Right cardiac atrium (tissue), 5 donors: ENCODE measurements around the gene PLCG1. TPM values are rescaled to one million over a fixed set of nuclear protein-coding genes. Genes with fewer than 3 reads are reported as not detected.

Source experiments
- ATAC-seq, 2 donors: fragments of 200-7000 bp; cut with Tn5 transposase; one replicate each; pipeline versions ENCODE4 v1.8.0 to v1.9.1; 2020; ENCODE audit warnings: moderate library complexity in 2 of 2, mild to moderate bottlenecking in 1 of 2
- DNase-seq, 3 donors: peaks; one replicate each; pipeline ENCODE4 v3.0.0-alpha.2; 2020
- H3K27ac ChIP-seq: one replicate; pipeline ENCODE4 v1.5.1; 2013; ENCODE audit warnings: mild to moderate bottlenecking, low read length, control low read depth, moderate library complexity
- H3K27me3 ChIP-seq: one replicate; pipeline ENCODE4 v1.6.1; 2013; ENCODE audit not compliant: control insufficient read depth, insufficient read depth
- H3K4me1 ChIP-seq: one replicate; pipeline ENCODE4 v1.6.1; 2013; ENCODE audit warnings: low read length; ENCODE audit not compliant: control insufficient read depth, insufficient read depth
- H3K4me3 ChIP-seq: one replicate; pipeline ENCODE4 v1.5.1; 2013; ENCODE audit warnings: low read length, control low read depth
- H3K9me3 ChIP-seq: one replicate; pipeline ENCODE4 v1.6.1; 2013; ENCODE audit warnings: low read length; ENCODE audit not compliant: control insufficient read depth
- whole genome bisulfite sequencing: extraction: QIAGEN DNeasy Blood & Tissue Kit; methylation state at CpG from one replicate; pipeline ENCODE4 v1.1.7; 2013; 5-methylcytosine and 5-hydroxymethylcytosine counted together
- intact Hi-C, 4 donors: fragments of 100-400 bp; cut with DNase I; formaldehyde crosslinking; loops; one replicate each; pipeline versions ENCODE4 v1.11.0 to v1.14.0; 2022 to 2023
- long read RNA-seq, 4 donors: library from polyadenylated mRNA; unstranded; transcript quantifications; one replicate each; pipeline ENCODE4 v2.0.0, GENCODE V29; 2020 to 2021
- polyA plus RNA-seq: library from polyadenylated mRNA; stranded (reverse); fragments of 200-250 nt; gene quantifications from one replicate; pipeline ENCODE4 v1.2.3, GENCODE V29; 2013
- total RNA-seq, 4 donors: library from RNA; stranded (reverse); fragmentation: NEBNext Ultra II Directional; extraction: Animal tissue kit (Norgen Biotek cat#: 25700); gene quantifications; one replicate each; pipeline ENCODE4 v1.2.1, GENCODE V29; 2021
- donor health status: healthy with polysubstance abuse.
- donor health status: DM: no; HTN: yes; CAD: no.
- donor health status: DM: no; HTN: no; CAD: no.
- donor health status: DM: no; HTN: yes; CAD: no; lungs with severe emphysema.
- donor health status: DM: yes; HTN: yes; CAD: no.

The PLCG1 gene
- 10 to 100 TPM; 50.1 to 62.2 (median 58.3) TPM for total RNA-seq
- 45.6 TPM for polyA plus RNA-seq
- long read RNA-seq, donor 1, partial matches to known transcripts: 5 of 11 reads
- long read RNA-seq, donor 1, other reads (novel, unspliced or antisense): 6 of 11 reads
- long read RNA-seq, donor 2, partial matches to known transcripts: 1 of 2 reads
- long read RNA-seq, donor 2, other reads (novel, unspliced or antisense): 1 of 2 reads
- long read RNA-seq, donor 3, full-length matches to known transcripts: 6 of 43 reads
- long read RNA-seq, donor 3, partial matches to known transcripts: 22 of 43 reads
- long read RNA-seq, donor 3, other reads (novel, unspliced or antisense): 15 of 43 reads
- long read RNA-seq, donor 4, partial matches to known transcripts: 1 of 2 reads
- long read RNA-seq, donor 4, other reads (novel, unspliced or antisense): 1 of 2 reads

- no peaks in the 10 kb centered on the region for H3K27me3 ChIP-seq
- H3K4me1 ChIP-seq: peaks cover 22% of the 10 kb centered on the region
- peak within 1 kb of the TSS; percentile 95 for H3K27ac ChIP-seq
- under 1% methylated on average over 121 of the region's 121 CpGs for WGBS
- intact Hi-C loops: loop anchor here in 2 of 4 donors (5.0 to 10.0 kb wide), 2 partner anchors 205 to 208 kb away; partner anchors contain the start of gene LPIN3 (in 2 of the 2)
- DNase-seq (peak; percentile 92 to 97 (median 96)), ATAC-seq (peak; percentile 83 to 88)
- no peaks in the 10 kb centered on the region for H3K9me3 ChIP-seq
- H3K4me3 ChIP-seq: peak within 1 kb of the TSS; percentile 83
These were observed at the start of gene PLCG1 for GRCh38 chr20:41136680-41137613. Gene PLCG1, plus strand, starts transcription at chr20:41137543. Its CDS starts 99 bp downstream, at chr20:41137642.

GRCh38 chr20:41087777-41088176, 49.6 kb upstream of the PLCG1 start:
- no peaks in the 10 kb centered on the region for H3K27me3 ChIP-seq
- no peak for ATAC-seq
- H3K27ac ChIP-seq: no peak overlapping the region
- H3K4me1 ChIP-seq: no peaks in the 10 kb centered on the region
- intact Hi-C loops: no loop called here
- no peak for DNase-seq
- WGBS: 90% methylated on average over 3 of the region's 3 CpGs
- no peaks in the 10 kb centered on the region for H3K9me3 ChIP-seq
- no peak overlapping the region for H3K4me3 ChIP-seq

DNA sequence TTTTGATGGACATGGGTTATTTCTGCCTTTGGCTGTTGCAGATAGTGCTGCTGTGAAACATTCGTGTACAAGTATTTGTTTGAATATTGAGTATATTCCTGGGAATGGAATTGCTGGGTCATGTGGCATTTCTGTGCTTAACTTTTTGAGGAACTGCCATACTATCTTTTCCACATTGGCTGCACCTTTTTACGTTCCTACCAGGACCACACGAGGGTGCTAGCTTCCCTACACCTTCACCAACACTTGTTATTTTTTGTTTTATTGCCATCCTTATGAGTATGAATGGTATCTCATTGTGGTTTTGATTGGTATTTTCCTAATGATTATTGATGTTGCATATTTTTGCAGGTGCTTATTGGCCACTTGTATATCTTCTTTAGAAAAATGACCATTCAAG, 47.8 kb upstream of the PLCG1 start:
- no peak overlapping the region for H3K27ac ChIP-seq
- H3K9me3 ChIP-seq: no peaks in the 10 kb centered on the region
- H3K27me3 ChIP-seq: no peaks in the 10 kb centered on the region
- intact Hi-C loops: no loop called here
- ATAC-seq (no peak), DNase-seq (no peak)
- no peak overlapping the region for H3K4me3 ChIP-seq
- no peaks in the 10 kb centered on the region for H3K4me1 ChIP-seq
- WGBS: 91% methylated on average over 3 of the region's 3 CpGs

- no peaks in the 10 kb centered on the region for H3K27me3 ChIP-seq
- intact Hi-C loops: loop anchor here in 2 of 4 donors (5.0 kb wide), 2 partner anchors 100 to 120 kb away; no protein-coding TSS in a partner anchor
- no peaks in the 10 kb centered on the region for H3K4me1 ChIP-seq
- H3K4me3 ChIP-seq: no peak overlapping the region
- H3K9me3 ChIP-seq: no peaks in the 10 kb centered on the region
- ATAC-seq: no peak
- WGBS: 83% methylated on average over 4 of the region's 4 CpGs
- DNase-seq: no peak
- no peak overlapping the region for H3K27ac ChIP-seq
These were observed 45.4 kb upstream of the PLCG1 start for GRCh38 chr20:41091927-41092326.

GRCh38 chr20:41094353-41095055, 42.8 kb upstream of the PLCG1 start:
- ATAC-seq: peak; percentile 28 to 30
- Histone ChIP-seq H3K9me3 (no peaks in the 10 kb centered on the region), H3K27ac (no peak overlapping the region), H3K4me1 (no peaks in the 10 kb centered on the region), H3K27me3 (no peaks in the 10 kb centered on the region), H3K4me3 (no peak overlapping the region)
- 98% methylated on average over 2 of the region's 2 CpGs for WGBS
- intact Hi-C loops: loop anchor here in 3 of 4 donors (2.0 to 5.0 kb wide), 5 partner anchors 102 to 127 kb away; no protein-coding TSS in a partner anchor
- no peak for DNase-seq

DNA sequence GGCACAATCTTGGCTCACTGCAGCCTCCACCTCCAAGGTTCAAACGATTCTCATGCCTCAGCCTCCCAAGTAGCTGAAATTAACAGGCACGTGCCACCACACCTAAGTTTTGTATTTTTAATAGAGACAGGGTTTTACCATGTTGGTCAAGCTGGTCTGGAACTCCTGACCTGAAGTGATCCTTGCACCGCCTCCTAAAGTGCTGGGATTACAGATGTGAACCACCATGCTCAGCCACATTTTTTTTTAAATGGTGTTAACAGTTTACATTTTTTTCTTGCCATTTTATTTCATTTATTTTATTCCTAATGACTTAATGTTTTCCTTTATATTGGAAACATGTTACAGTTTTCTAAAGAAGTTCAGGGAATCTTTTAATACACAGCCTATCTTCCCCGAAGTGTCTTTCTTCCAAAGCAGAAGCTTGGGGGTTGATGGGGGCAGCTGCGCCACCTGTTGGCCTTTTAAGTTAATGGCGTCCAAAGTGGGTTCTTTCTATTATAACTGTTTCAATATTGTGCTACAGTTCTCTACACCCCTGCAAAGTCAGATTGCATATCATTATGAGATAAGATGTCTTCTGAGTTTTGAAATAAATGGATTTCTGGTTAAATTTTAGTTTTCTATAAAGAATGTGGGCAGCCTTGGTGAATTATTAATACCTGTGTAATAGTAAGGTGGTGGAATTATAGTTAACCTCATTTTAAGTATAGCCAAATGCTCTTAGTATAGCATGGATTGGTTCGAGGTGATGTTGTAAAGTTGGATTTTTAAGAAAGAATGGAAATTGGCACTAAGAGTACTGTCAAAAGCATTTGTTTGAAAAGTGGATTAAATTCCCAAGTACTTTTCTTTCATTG, 42.0 kb upstream of the PLCG1 start:
- ATAC-seq (peak; percentile 67 to 80), DNase-seq (peak; percentile 46 to 75 (median 67))
- Histone ChIP-seq H3K4me3 (no peak overlapping the region), H3K27me3 (no peaks in the 10 kb centered on the region), H3K4me1 (no peaks in the 10 kb centered on the region), H3K9me3 (no peaks in the 10 kb centered on the region), H3K27ac (no peak overlapping the region)
- intact Hi-C loops: loop anchor here in 3 of 4 donors (2.0 to 5.0 kb wide), 3 partner anchors 105 to 128 kb away; no protein-coding TSS in a partner anchor
- 43% methylated on average over 7 of the region's 7 CpGs for WGBS

GRCh38 chr20:41098703-41099250, 38.6 kb upstream of the PLCG1 start:
- Histone ChIP-seq H3K4me3 (no peak overlapping the region), H3K27ac (no peak overlapping the region), H3K4me1 (no peaks in the 10 kb centered on the region), H3K27me3 (no peaks in the 10 kb centered on the region), H3K9me3 (no peaks in the 10 kb centered on the region)
- DNase-seq (no peak), ATAC-seq (no peak)
- intact Hi-C loops: loop anchor here in 3 of 4 donors (5.0 kb wide), 2 partner anchors 111 to 131 kb away; no protein-coding TSS in a partner anchor
- 72% methylated on average over 4 of the region's 4 CpGs for WGBS

DNA sequence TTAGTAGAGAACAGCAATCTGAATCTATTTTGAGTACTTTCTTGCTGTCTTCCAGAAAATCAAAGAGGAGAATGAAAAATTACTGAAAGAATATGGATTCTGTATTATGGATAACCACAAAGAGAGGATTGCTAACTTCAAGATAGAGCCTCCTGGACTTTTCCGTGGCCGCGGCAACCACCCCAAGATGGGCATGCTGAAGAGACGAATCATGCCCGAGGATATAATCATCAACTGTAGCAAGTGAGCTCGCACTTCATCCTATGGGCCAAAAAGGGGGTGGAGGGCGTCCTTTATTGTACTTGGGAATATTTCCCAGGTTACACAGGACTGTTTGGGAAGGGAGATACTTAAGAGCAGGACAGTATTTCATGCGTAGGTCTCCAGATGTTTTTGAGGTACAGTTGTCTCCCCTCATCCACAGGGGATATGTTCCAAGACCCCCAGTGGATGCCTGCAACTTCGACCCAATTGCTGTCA, 37.3 kb upstream of the PLCG1 start:
- Histone ChIP-seq H3K4me3 (no peak overlapping the region), H3K27ac (no peak overlapping the region), H3K27me3 (no peaks in the 10 kb centered on the region), H3K9me3 (no peaks in the 10 kb centered on the region), H3K4me1 (no peaks in the 10 kb centered on the region)
- WGBS: 88% methylated on average over 9 of the region's 9 CpGs
- DNase-seq: no peak
- intact Hi-C loops: no loop called here
- no peak for ATAC-seq

- 87% methylated on average over 2 of the region's 2 CpGs for WGBS
- intact Hi-C loops: no loop called here
- no peaks in the 10 kb centered on the region for H3K27me3 ChIP-seq
These were observed 35.7 kb upstream of the PLCG1 start for GRCh38 chr20:41101660-41102059.

More at GRCh38 chr20:41101660-41102059, 35.7 kb upstream of the PLCG1 start:
- H3K4me3 ChIP-seq: no peak overlapping the region
- H3K27ac ChIP-seq: no peak overlapping the region
- no peak for DNase-seq
- ATAC-seq: no peak
- no peaks in the 10 kb centered on the region for H3K9me3 ChIP-seq
- no peaks in the 10 kb centered on the region for H3K4me1 ChIP-seq
